HG03342 (cell line): Measurements from ENCODE around the gene VIT.
A peak's percentile ranks its signal among the peaks of the same experiment; 100 is the strongest.

Experiments
- ATAC-seq: cut with Tn5 transposase; IDR thresholded peaks from one replicate; pipeline ENCODE4 v1.9.1; 2021; ENCODE audit warnings: mild to moderate bottlenecking, moderate library complexity; ENCODE audit not compliant: unreplicated experiment

Gene VIT

GRCh38 chr2:36854241-36854640 lies 157.7 kb downstream of the VIT start:
- ATAC-seq = no peak

- no peak for ATAC-seq
Measured at GRCh38 chr2:36855429-36855828, 158.9 kb downstream of the VIT start.

GRCh38 chr2:36857713-36858112 lies 161.2 kb downstream of the VIT start:
- no peak for ATAC-seq

GRCh38 chr2:36858551-36859365 lies 162.3 kb downstream of the VIT start:
- peak; percentile 65 for ATAC-seq

GRCh38 chr2:36859366-36859792 lies 162.9 kb downstream of the VIT start:
- ATAC-seq = no peak

- ATAC-seq = no peak
Measured at GRCh38 chr2:36861896-36862295, 165.4 kb downstream of the VIT start.
